ENCODE data around the gene ADCY9. TPM values are rescaled to one million over a fixed set of nuclear protein-coding genes. Genes with fewer than 3 reads are reported as not detected.
"Not testable (repeated sequence)": the region's sequence is repeated elsewhere in the genome, so short reads cannot be mapped to it uniquely, and the experiment has no call there.

Gene ADCY9
- polyA plus RNA-seq, 1 donor from 2014 or later = 6.3 TPM

DNA sequence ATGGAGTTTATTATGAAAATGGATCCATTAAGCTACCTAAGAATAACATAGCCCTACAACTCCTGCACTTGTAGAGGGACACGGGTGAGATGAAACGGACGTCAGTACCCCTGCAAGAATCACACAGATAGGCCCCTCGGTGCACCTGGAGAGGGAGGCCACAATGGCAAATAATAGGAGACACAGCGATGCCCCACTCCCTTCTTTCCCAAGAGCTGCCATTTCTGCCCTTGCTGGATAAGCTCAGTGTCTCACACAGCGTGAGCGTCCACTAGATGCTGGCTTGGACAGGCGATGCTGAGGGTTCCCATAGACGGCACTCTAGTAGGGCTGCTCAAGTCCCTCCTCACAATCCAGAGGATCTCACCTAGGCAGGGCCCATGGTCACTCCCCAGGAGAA is 67.8 kb downstream of the ADCY9 start:
- H3K4me3 ChIP-seq (ENCODE audit: low read length) = no peak overlapping the region
- no peak overlapping the region for H2AFZ ChIP-seq (ENCODE audit: low read depth, low read length)
- no peaks in the 10 kb centered on the region for H3K79me2 ChIP-seq (replicated peaks; ENCODE audit: insufficient read depth, low read length)
- H3K27me3 ChIP-seq (ENCODE audit: insufficient read depth, low read depth, low read length) = no peaks in the 10 kb centered on the region
- no peaks in the 10 kb centered on the region for H4K20me1 ChIP-seq (ENCODE audit: insufficient read depth)
- no peak for TF ChIP-seq EP300 (conservative IDR thresholded peaks at IDR 0.05; ENCODE audit: poor library complexity, severe bottlenecking)
- H3K9me2 ChIP-seq (ENCODE audit: insufficient read depth, low read length) = no peaks in the 10 kb centered on the region
- no peak overlapping the region for H3K4me2 ChIP-seq (ENCODE audit: low read length)
- no peaks in the 10 kb centered on the region for H3F3A ChIP-seq (ENCODE audit: insufficient read depth, low read length, poor library complexity, severe bottlenecking)
- H3K9me3 ChIP-seq (ENCODE audit: low read length) = no peaks in the 10 kb centered on the region
- H3K36me3 ChIP-seq (ENCODE audit: insufficient read depth, low read length) = no peaks in the 10 kb centered on the region
- H3K27ac ChIP-seq (ENCODE audit: low read length) = no peak overlapping the region
- H3K9ac ChIP-seq (ENCODE audit: low read length) = no peak overlapping the region

DNA sequence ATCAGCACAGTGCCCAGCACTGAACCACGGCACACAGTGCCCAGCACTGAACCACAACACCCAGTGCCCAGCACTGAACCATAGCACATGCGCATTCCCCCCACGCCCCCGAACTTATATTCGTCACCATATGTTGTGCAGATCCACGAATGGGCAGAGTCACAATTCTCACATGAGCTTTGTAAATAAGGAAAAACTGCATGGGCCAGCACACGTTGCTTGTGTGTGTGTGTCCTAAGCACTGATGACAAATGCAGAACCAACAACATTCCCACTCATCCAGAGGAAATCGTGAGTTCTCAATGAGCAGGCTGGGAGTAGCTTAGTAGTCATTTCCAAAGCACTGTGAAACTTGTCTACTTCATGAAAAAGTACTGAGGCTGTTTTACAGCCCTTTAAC is 70.0 kb downstream of the ADCY9 start:
- Histone ChIP-seq H3K9me3 (ENCODE audit: low read length) (no peaks in the 10 kb centered on the region), H3K27me3 (ENCODE audit: insufficient read depth, low read depth, low read length) (no peaks in the 10 kb centered on the region), H3K79me2 (replicated peaks; ENCODE audit: insufficient read depth, low read length) (no peaks in the 10 kb centered on the region), H2AFZ (ENCODE audit: low read depth, low read length) (no peak overlapping the region), H3K4me3 (ENCODE audit: low read length) (no peak overlapping the region), H4K20me1 (ENCODE audit: insufficient read depth) (no peaks in the 10 kb centered on the region), H3K27ac (ENCODE audit: low read length) (no peak overlapping the region), H3F3A (ENCODE audit: insufficient read depth, low read length, poor library complexity, severe bottlenecking) (no peaks in the 10 kb centered on the region), H3K36me3 (ENCODE audit: insufficient read depth, low read length) (no peaks in the 10 kb centered on the region), H3K9me2 (ENCODE audit: insufficient read depth, low read length) (no peaks in the 10 kb centered on the region), H3K4me2 (ENCODE audit: low read length) (no peak overlapping the region), H3K9ac (ENCODE audit: low read length) (no peak overlapping the region)
- TF ChIP-seq SMC3 (conservative IDR thresholded peaks at IDR 0.05; ENCODE audit: poor library complexity) = no peak
- no peak for TF ChIP-seq EP300 (conservative IDR thresholded peaks at IDR 0.05; ENCODE audit: poor library complexity, severe bottlenecking)
- TF ChIP-seq MXI1 (conservative IDR thresholded peaks at IDR 0.05; ENCODE audit: poor library complexity, severe bottlenecking) = no peak
- TF ChIP-seq, protein P1, sequence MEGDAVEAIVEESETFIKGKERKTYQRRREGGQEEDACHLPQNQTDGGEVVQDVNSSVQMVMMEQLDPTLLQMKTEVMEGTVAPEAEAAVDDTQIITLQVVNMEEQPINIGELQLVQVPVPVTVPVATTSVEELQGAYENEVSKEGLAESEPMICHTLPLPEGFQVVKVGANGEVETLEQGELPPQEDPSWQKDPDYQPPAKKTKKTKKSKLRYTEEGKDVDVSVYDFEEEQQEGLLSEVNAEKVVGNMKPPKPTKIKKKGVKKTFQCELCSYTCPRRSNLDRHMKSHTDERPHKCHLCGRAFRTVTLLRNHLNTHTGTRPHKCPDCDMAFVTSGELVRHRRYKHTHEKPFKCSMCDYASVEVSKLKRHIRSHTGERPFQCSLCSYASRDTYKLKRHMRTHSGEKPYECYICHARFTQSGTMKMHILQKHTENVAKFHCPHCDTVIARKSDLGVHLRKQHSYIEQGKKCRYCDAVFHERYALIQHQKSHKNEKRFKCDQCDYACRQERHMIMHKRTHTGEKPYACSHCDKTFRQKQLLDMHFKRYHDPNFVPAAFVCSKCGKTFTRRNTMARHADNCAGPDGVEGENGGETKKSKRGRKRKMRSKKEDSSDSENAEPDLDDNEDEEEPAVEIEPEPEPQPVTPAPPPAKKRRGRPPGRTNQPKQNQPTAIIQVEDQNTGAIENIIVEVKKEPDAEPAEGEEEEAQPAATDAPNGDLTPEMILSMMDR (IDR thresholded peaks at IDR 0.05; ENCODE audit: poor library complexity, severe bottlenecking) = no peak
- TF ChIP-seq EZH2 (IDR thresholded peaks at IDR 0.05; ENCODE audit: borderline replicate concordance, insufficient read depth, low read length, poor library complexity, severe bottlenecking) = no peak
- TF ChIP-seq POLR2AphosphoS5 (IDR thresholded peaks at IDR 0.05) = no peak

DNA sequence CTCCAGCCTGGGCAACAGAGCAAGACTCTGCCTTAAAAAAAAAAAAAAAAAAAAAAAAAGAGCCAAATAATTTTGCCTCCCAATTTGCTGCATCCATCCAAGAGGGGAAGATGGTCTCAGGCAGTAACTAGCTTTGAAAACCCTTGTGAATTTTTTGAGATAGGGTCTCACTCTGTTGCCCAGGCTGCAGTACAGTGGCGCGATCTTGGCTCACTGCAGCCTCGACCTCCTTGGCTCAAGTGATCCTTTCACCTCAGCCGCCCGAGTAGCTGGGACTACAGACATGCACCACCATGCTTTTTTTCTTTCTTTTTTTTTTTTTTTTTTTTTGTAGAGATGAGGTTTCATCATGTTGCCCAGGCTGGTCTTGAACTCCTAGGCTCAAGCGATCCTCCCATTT is 70.7 kb downstream of the ADCY9 start:
- not testable (repeated sequence) for H3K4me2 ChIP-seq (ENCODE audit: low read length); H3K9me2 ChIP-seq (ENCODE audit: insufficient read depth, low read length); H3K27ac ChIP-seq (ENCODE audit: low read length); H3K79me2 ChIP-seq (replicated peaks; ENCODE audit: insufficient read depth, low read length); H3F3A ChIP-seq (ENCODE audit: insufficient read depth, low read length, poor library complexity, severe bottlenecking); H3K27me3 ChIP-seq (ENCODE audit: insufficient read depth, low read depth, low read length); H3K9ac ChIP-seq (ENCODE audit: low read length); H3K4me3 ChIP-seq (ENCODE audit: low read length); H4K20me1 ChIP-seq (ENCODE audit: insufficient read depth); H3K36me3 ChIP-seq (ENCODE audit: insufficient read depth, low read length); H3K9me3 ChIP-seq (ENCODE audit: low read length); H2AFZ ChIP-seq (ENCODE audit: low read depth, low read length)

DNA sequence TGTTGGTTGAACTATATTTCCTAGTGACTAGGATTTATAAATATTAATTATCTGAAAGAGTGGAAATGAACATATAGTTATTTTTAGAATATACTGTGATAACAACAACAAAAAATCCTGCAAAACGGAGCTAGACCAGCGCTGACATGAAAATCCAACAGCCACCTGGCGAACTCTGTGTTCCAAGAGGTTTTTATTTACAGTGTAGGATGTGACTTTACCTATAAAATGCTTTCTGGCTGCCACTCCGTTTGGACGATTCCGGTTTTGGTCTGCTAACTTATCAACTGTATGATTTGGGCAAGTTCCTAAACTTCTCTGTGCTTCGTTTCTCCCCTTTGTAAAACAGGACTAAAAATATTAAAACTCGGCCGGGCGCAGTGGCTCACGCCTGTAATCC is 73.7 kb downstream of the ADCY9 start:
- Histone ChIP-seq H3K27ac (ENCODE audit: low read length) (no peak overlapping the region), H3K9ac (ENCODE audit: low read length) (no peak overlapping the region), H3K4me3 (ENCODE audit: low read length) (no peak overlapping the region), H3F3A (ENCODE audit: insufficient read depth, low read length, poor library complexity, severe bottlenecking) (no peaks in the 10 kb centered on the region), H3K9me2 (ENCODE audit: insufficient read depth, low read length) (no peaks in the 10 kb centered on the region), H3K9me3 (ENCODE audit: low read length) (no peaks in the 10 kb centered on the region), H2AFZ (ENCODE audit: low read depth, low read length) (no peak overlapping the region), H4K20me1 (ENCODE audit: insufficient read depth) (no peaks in the 10 kb centered on the region), H3K4me2 (ENCODE audit: low read length) (no peak overlapping the region), H3K36me3 (ENCODE audit: insufficient read depth, low read length) (no peaks in the 10 kb centered on the region), H3K27me3 (ENCODE audit: insufficient read depth, low read depth, low read length) (no peaks in the 10 kb centered on the region), H3K79me2 (replicated peaks; ENCODE audit: insufficient read depth, low read length) (no peaks in the 10 kb centered on the region)
- TF ChIP-seq TAF1 (IDR thresholded peaks at IDR 0.05; ENCODE audit: low read depth) (no peak), EZH2 (IDR thresholded peaks at IDR 0.05; ENCODE audit: borderline replicate concordance, insufficient read depth, low read length, poor library complexity, severe bottlenecking) (no peak), SMC3 (conservative IDR thresholded peaks at IDR 0.05; ENCODE audit: poor library complexity) (no peak), MXI1 (conservative IDR thresholded peaks at IDR 0.05; ENCODE audit: poor library complexity, severe bottlenecking) (no peak), RAD21 (conservative IDR thresholded peaks at IDR 0.05) (no peak)
- TF ChIP-seq, protein P2, sequence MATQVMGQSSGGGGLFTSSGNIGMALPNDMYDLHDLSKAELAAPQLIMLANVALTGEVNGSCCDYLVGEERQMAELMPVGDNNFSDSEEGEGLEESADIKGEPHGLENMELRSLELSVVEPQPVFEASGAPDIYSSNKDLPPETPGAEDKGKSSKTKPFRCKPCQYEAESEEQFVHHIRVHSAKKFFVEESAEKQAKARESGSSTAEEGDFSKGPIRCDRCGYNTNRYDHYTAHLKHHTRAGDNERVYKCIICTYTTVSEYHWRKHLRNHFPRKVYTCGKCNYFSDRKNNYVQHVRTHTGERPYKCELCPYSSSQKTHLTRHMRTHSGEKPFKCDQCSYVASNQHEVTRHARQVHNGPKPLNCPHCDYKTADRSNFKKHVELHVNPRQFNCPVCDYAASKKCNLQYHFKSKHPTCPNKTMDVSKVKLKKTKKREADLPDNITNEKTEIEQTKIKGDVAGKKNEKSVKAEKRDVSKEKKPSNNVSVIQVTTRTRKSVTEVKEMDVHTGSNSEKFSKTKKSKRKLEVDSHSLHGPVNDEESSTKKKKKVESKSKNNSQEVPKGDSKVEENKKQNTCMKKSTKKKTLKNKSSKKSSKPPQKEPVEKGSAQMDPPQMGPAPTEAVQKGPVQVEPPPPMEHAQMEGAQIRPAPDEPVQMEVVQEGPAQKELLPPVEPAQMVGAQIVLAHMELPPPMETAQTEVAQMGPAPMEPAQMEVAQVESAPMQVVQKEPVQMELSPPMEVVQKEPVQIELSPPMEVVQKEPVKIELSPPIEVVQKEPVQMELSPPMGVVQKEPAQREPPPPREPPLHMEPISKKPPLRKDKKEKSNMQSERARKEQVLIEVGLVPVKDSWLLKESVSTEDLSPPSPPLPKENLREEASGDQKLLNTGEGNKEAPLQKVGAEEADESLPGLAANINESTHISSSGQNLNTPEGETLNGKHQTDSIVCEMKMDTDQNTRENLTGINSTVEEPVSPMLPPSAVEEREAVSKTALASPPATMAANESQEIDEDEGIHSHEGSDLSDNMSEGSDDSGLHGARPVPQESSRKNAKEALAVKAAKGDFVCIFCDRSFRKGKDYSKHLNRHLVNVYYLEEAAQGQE (IDR thresholded peaks at IDR 0.05; ENCODE audit: borderline replicate concordance) = no peak

Data from neural cell (in vitro differentiated cells).